Keratinocyte (primary cell): ENCODE measurements around the gene MAP3K10. TPM values are rescaled to one million over a fixed set of nuclear protein-coding genes. Genes with fewer than 3 reads are reported as not detected.

Source experiments
- DNase-seq: peaks from one replicate; pipeline ENCODE4 v3.0.0-alpha.2; 2011; ENCODE audit warnings: low read depth, missing footprints, low spot score
- FAIRE-seq: peaks from 2 replicates; lab custom pipeline; 2011; peaks lifted over from hg19 to GRCh38; lab: Jason Lieb, UNC
- H2AFZ ChIP-seq: 2 replicates; pipeline ENCODE4 v1.6.0; 2012; ENCODE audit warnings: low read length, control low read depth, inconsistent platforms; ENCODE audit not compliant: control insufficient read depth
- H3K27ac ChIP-seq: 2 replicates; pipeline ENCODE4 v1.5.1; 2011; ENCODE audit warnings: low read length; ENCODE audit not compliant: control insufficient read depth, insufficient read depth
- H3K27me3 ChIP-seq: 3 replicates; pipeline ENCODE4 v1.6.0; 2011; ENCODE audit warnings: low read length; ENCODE audit not compliant: control insufficient read depth, insufficient read depth; ENCODE audit errors: extremely low read depth
- H3K36me3 ChIP-seq, 2 experiments: 2 replicates in 1 of 2; 3 replicates in 1 of 2; pipeline ENCODE4 v1.5.1; 2011; ENCODE audit warnings: low read length in 2 of 2, mild to moderate bottlenecking in 1 of 2; ENCODE audit not compliant: control insufficient read depth in 2 of 2, insufficient read depth in 2 of 2; ENCODE audit errors: extremely low read depth in 1 of 2
- H3K4me1 ChIP-seq: 3 replicates; pipeline ENCODE4 v1.5.1; 2011; ENCODE audit warnings: low read length; ENCODE audit not compliant: control insufficient read depth, insufficient read depth; ENCODE audit errors: extremely low read depth
- H3K4me2 ChIP-seq: 3 replicates; pipeline ENCODE4 v1.6.0; 2011; ENCODE audit warnings: low read depth, low read length; ENCODE audit not compliant: control insufficient read depth, insufficient read depth; ENCODE audit errors: extremely low read depth
- H3K4me3 ChIP-seq, 3 experiments: fragments of 200-600 bp in 1 of 3; sonication (generic) in 1 of 3; 2 replicates in 2 of 3; 3 replicates in 1 of 3; pipeline ENCODE4 v1.5.1; 2011 to 2016; ENCODE audit warnings: low read length in 3 of 3, mild to moderate bottlenecking in 3 of 3, control low read depth in 2 of 3, inconsistent platforms in 1 of 3, low read depth in 1 of 3, mixed read lengths in 1 of 3, mixed run types in 1 of 3, moderate library complexity in 1 of 3; ENCODE audit not compliant: control insufficient read depth in 2 of 3, insufficient read depth in 2 of 3; ENCODE audit errors: extremely low read depth in 1 of 3
- H3K79me2 ChIP-seq: 2 replicates; pipeline ENCODE4 v1.6.0; 2012; ENCODE audit warnings: low read length; ENCODE audit not compliant: control insufficient read depth, insufficient read depth
- H3K9ac ChIP-seq: 3 replicates; pipeline ENCODE4 v1.6.0; 2011; ENCODE audit warnings: low read length; ENCODE audit not compliant: control insufficient read depth, insufficient read depth; ENCODE audit errors: extremely low read depth
- H3K9me1 ChIP-seq: 3 replicates; pipeline ENCODE4 v1.6.0; 2011; ENCODE audit warnings: low read length; ENCODE audit not compliant: control insufficient read depth, insufficient read depth; ENCODE audit errors: extremely low read depth
- H3K9me3 ChIP-seq: 2 replicates; pipeline ENCODE4 v1.5.1; 2012; ENCODE audit warnings: low read depth, low read length; ENCODE audit not compliant: control insufficient read depth
- H4K20me1 ChIP-seq: 3 replicates; pipeline ENCODE4 v1.6.0; 2011; ENCODE audit warnings: low read length; ENCODE audit not compliant: control insufficient read depth, insufficient read depth; ENCODE audit errors: extremely low read depth
- CTCF ChIP-seq, 3 experiments: IDR thresholded peaks in 1 of 3; conservative IDR thresholded peaks in 1 of 3; optimal IDR thresholded peaks in 1 of 3; 2 replicates in 2 of 3; 3 replicates in 1 of 3; pipeline versions ENCODE3 to v1.5.1; 2011; ENCODE audit warnings: low read length in 3 of 3, mild to moderate bottlenecking in 3 of 3, moderate library complexity in 2 of 3, control low read depth in 1 of 3, inconsistent platforms in 1 of 3; ENCODE audit not compliant: insufficient read depth in 2 of 3; ENCODE audit errors: extremely low read depth in 1 of 3
- EZH2 ChIP-seq: IDR thresholded peaks from one replicate; pipeline ENCODE4 v1.6.1; 2012; ENCODE audit warnings: inconsistent platforms, mild to moderate bottlenecking, low read length, moderate library complexity
- dilution Hi-C: fragments of 300-500 bp; cut with MboI; formaldehyde crosslinking; loops from one replicate; pipeline ENCODE4 v1.7.0; 2020; ENCODE audit warnings: low sequenced_read_pairs; ENCODE audit not compliant: extremely low pct_ligation_motif_present
- polyA plus RNA-seq, 5 experiments: library from polyadenylated mRNA; depleted of rRNA in 3 of 5; stranded (reverse) in 3 of 5; stranded (forward) in 1 of 5; unstranded in 1 of 5; fragments of >200 nt; gene quantifications; 1 replicate in 1 of 5; 2 replicates in 3 of 5; 3 replicates in 1 of 5; pipeline versions ENCODE4 v1.2.1 to v1.2.3, GENCODE V29; 2011 to 2012; ENCODE audit warnings: missing spikeins in 2 of 5, low read depth in 1 of 5, low replicate concordance in 1 of 5

Gene MAP3K10
- polyA plus RNA-seq, 1 donor (not counting 4 experiments of a cell fraction or from before 2014, with no cell fraction given) = 2.9 TPM

DNA sequence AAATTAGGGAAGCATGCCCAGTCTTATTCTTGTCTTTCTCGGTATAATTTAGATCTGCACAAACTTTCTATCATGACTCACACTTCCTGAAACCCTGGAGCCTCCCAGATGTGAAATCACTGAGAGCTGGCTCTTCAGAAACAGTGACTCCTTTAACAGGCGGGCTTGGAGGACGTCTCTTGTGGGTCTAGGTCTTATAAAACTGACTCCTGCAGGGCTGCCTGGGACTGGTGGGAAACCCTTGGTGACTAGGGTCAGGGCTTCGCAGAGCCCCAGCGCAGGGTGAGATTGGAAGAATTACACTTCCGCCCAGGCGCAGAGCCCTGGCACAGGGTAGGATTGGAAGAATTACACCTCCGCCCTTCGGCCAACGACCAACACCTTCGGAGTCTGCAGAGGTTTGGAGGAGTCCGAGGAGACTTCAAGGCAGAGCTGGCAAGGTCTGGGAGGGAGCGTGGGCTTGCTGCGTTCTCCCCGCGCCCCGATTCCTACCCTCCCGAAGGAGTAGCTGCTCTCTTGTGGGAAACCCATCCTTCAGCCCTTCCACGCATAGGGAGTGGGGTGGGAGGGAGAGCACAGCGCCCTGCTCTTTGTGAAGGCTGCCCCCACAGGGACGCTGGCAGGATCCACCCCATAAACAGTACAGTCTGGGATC lies 43.4 kb upstream of the MAP3K10 start:
- H3K79me2 ChIP-seq = no peaks in the 10 kb centered on the region

DNA sequence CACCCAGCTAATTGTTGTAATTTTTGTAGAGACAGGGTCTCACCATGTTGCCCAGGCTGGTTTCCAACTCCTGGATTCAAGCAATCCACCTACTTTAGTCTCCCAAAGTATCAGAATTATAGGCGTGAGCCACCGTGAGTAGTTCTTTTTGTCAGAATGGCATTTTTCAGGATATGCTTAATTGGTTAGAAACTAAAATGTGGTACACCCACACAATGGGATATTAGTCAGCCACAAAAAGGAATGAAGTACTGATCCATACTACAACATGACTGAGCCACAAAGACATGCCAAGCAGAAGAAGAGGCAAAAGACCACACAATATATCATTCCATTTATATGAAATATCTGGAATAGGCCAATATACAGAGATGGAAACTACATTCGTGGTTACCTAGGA lies 41.7 kb upstream of the MAP3K10 start:
- H4K20me1 ChIP-seq = no peaks in the 10 kb centered on the region
- no peak overlapping the region for H3K4me2 ChIP-seq
- H3K9ac ChIP-seq = no peak overlapping the region
- no peaks in the 10 kb centered on the region for H3K9me3 ChIP-seq
- no peak overlapping the region for H3K27ac ChIP-seq
- no peak overlapping the region for H2AFZ ChIP-seq
- DNase-seq (no peak), FAIRE-seq (no peak)
- TF ChIP-seq EZH2 = no peak
- TF ChIP-seq CTCF (optimal IDR thresholded peaks at IDR 0.05 in 1 of 3, IDR thresholded peaks at IDR 0.05 in 1 of 3, conservative IDR thresholded peaks at IDR 0.05 in 1 of 3; ENCODE audit: extremely low read depth in 1 of 3, insufficient read depth in 2 of 3, low read length in 3 of 3) = no peak
- H3K4me1 ChIP-seq = peaks cover 12% of the 10 kb centered on the region
- dilution Hi-C loops = no loop called here
- H3K4me3 ChIP-seq = no peak overlapping the region
- no peaks in the 10 kb centered on the region for H3K27me3 ChIP-seq
- no peaks in the 10 kb centered on the region for H3K79me2 ChIP-seq
- no peaks in the 10 kb centered on the region for H3K36me3 ChIP-seq
- no peaks in the 10 kb centered on the region for H3K9me1 ChIP-seq

More for the DNA sequence above, 43.4 kb upstream of the MAP3K10 start:
- DNase-seq (no peak), FAIRE-seq (peak; percentile 85)
- Histone ChIP-seq H3K9me3 (no peaks in the 10 kb centered on the region), H3K4me2 (peak overlapping the region; percentile 96), H3K4me3 (peak overlapping the region; percentile 41 to 75 (median 72)), H3K27me3 (no peaks in the 10 kb centered on the region), H3K36me3 (no peaks in the 10 kb centered on the region), H4K20me1 (no peaks in the 10 kb centered on the region), H3K9me1 (no peaks in the 10 kb centered on the region), H2AFZ (peak overlapping the region; percentile 98), H3K4me1 (peaks cover 12% of the 10 kb centered on the region), H3K27ac (peak overlapping the region; percentile 61), H3K9ac (peak overlapping the region; percentile 71)
- dilution Hi-C loops = no loop called here
- TF ChIP-seq EZH2 (no peak), CTCF (optimal IDR thresholded peaks at IDR 0.05 in 1 of 3, IDR thresholded peaks at IDR 0.05 in 1 of 3, conservative IDR thresholded peaks at IDR 0.05 in 1 of 3; ENCODE audit: extremely low read depth in 1 of 3, insufficient read depth in 2 of 3, low read length in 3 of 3) (no peak)
